Measurements from ENCODE around the gene TDP2. TPM values are rescaled to one million over a fixed set of nuclear protein-coding genes. Genes with fewer than 3 reads are reported as not detected.
A peak's percentile ranks its signal among the peaks of the same experiment; 100 is the strongest.

The TDP2 gene
- total and polyA plus RNA-seq, 9 of the 15 experiments (the other 6 are each of a cell fraction or from before 2014, with no cell fraction given) = 27.7 to 60.1 (median 31.8) TPM

DNA sequence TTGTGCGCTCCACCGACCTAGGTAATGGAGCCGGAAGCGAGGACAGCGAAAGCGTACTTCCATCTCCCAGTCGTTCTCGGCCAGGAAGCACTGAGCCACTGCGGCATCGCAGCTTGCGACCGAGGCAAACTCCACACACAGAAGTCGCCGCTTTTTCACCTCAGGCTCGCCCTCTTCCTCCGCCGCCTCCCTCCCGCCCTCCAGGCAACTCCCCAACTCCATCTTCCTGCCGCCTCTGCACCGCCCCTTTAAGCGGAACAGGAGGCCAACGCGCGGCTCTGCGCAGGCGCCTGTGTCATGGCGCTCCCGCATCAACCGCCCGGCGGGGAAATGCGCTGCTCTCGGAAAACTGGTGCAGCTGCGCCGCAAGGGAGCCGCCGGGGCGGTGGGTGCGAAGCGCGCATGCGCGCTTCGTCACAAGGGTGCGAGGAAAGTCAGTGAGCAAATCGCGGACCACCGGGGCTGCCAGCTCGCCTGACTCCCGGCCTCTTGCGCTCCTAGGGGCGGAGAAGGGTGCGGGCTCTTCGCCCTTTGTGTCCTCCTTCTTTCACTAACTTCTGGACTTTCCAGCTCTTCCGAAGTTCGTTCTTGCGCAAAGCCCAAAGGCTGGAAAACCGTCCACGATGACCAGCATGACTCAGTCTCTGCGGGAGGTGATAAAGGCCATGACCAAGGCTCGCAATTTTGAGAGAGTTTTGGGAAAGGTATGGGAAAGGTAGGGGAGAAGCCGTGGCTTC lies at the start of gene TDP2, which contains the start of gene ACOT13 (continued):
- TF ChIP-seq, protein P1, sequence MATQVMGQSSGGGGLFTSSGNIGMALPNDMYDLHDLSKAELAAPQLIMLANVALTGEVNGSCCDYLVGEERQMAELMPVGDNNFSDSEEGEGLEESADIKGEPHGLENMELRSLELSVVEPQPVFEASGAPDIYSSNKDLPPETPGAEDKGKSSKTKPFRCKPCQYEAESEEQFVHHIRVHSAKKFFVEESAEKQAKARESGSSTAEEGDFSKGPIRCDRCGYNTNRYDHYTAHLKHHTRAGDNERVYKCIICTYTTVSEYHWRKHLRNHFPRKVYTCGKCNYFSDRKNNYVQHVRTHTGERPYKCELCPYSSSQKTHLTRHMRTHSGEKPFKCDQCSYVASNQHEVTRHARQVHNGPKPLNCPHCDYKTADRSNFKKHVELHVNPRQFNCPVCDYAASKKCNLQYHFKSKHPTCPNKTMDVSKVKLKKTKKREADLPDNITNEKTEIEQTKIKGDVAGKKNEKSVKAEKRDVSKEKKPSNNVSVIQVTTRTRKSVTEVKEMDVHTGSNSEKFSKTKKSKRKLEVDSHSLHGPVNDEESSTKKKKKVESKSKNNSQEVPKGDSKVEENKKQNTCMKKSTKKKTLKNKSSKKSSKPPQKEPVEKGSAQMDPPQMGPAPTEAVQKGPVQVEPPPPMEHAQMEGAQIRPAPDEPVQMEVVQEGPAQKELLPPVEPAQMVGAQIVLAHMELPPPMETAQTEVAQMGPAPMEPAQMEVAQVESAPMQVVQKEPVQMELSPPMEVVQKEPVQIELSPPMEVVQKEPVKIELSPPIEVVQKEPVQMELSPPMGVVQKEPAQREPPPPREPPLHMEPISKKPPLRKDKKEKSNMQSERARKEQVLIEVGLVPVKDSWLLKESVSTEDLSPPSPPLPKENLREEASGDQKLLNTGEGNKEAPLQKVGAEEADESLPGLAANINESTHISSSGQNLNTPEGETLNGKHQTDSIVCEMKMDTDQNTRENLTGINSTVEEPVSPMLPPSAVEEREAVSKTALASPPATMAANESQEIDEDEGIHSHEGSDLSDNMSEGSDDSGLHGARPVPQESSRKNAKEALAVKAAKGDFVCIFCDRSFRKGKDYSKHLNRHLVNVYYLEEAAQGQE (IDR thresholded peaks at IDR 0.05; ENCODE audit: borderline replicate concordance) = no peak; the same call in 1 of the 2 replicates
- TF ChIP-seq, protein P1 (CRISPR knock-in tag; IDR thresholded peaks at IDR 0.05; ENCODE audit: low read depth) = 0 out of 2 replicates have a peak, but pooled peaks have one; percentile 46
- no peak for TF ChIP-seq TSC22D4 (tag; IDR thresholded peaks at IDR 0.05)
- peak; percentile 93 for TF ChIP-seq FOSL1 (tag; conservative IDR thresholded peaks at IDR 0.05)
- TF ChIP-seq EZH2 (IDR thresholded peaks at IDR 0.05; ENCODE audit: borderline replicate concordance, low read depth, low read length) = no peak
- no peak for TF ChIP-seq ZNF184 (CRISPR knock-in tag; IDR thresholded peaks at IDR 0.05)
- TF ChIP-seq, protein P2, sequence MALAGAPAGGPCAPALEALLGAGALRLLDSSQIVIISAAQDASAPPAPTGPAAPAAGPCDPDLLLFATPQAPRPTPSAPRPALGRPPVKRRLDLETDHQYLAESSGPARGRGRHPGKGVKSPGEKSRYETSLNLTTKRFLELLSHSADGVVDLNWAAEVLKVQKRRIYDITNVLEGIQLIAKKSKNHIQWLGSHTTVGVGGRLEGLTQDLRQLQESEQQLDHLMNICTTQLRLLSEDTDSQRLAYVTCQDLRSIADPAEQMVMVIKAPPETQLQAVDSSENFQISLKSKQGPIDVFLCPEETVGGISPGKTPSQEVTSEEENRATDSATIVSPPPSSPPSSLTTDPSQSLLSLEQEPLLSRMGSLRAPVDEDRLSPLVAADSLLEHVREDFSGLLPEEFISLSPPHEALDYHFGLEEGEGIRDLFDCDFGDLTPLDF (CRISPR knock-in tag; IDR thresholded peaks at IDR 0.05) = no peak; the same call in 1 of the 2 replicates
- peak; percentile 72 to 74 for TF ChIP-seq FOXK2 (conservative IDR thresholded peaks at IDR 0.05 in 1 of 2, IDR thresholded peaks at IDR 0.05 in 1 of 2; ENCODE audit: low read depth in 2 of 2)
- peak; percentile 95 for TF ChIP-seq RBBP5 (IDR thresholded peaks at IDR 0.05; ENCODE audit: borderline replicate concordance, insufficient read depth, low read length, poor library complexity, severe bottlenecking)
- TF ChIP-seq HDAC1 (IDR thresholded peaks at IDR 0.05) = peak in 1 of 2 experiments; percentile 63; a peak in 2 of 4 replicates
- TF ChIP-seq ERF (CRISPR knock-in tag; IDR thresholded peaks at IDR 0.05) = peak; percentile 35; the same call in 1 of the 2 replicates
- TF ChIP-seq ETV5 (CRISPR knock-in tag; IDR thresholded peaks at IDR 0.05; ENCODE audit: low read depth) = peak; percentile 73
- peak; percentile 87 for TF ChIP-seq CREM (IDR thresholded peaks at IDR 0.05; ENCODE audit: low read depth)
- TF ChIP-seq, protein P3, sequence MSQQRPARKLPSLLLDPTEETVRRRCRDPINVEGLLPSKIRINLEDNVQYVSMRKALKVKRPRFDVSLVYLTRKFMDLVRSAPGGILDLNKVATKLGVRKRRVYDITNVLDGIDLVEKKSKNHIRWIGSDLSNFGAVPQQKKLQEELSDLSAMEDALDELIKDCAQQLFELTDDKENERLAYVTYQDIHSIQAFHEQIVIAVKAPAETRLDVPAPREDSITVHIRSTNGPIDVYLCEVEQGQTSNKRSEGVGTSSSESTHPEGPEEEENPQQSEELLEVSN (IDR thresholded peaks at IDR 0.05; ENCODE audit: borderline replicate concordance in 1 of 2, extremely low read depth in 1 of 2, insufficient read depth in 1 of 2, insufficient read length in 1 of 2, low read depth in 1 of 2, low read length in 1 of 2, poor library complexity in 1 of 2, severe bottlenecking in 1 of 2) = peak; percentile 52 to 78
- TF ChIP-seq ZNF384 (IDR thresholded peaks at IDR 0.05; ENCODE audit: low read depth, low read length) = peak; percentile 37; the same call in 1 of the 2 replicates
- no peak for TF ChIP-seq NR2F6 (CRISPR knock-in tag; IDR thresholded peaks at IDR 0.05)
- peak; percentile 83 for TF ChIP-seq POLR2H (tag; IDR thresholded peaks at IDR 0.05; ENCODE audit: low read depth)
